KMS-11 (cell line): Measurements from ENCODE around the gene MYO7B.

Source experiments
- H2AFZ ChIP-seq: fragments of 200-600 bp; sonication (generic); 2 replicates; pipeline ENCODE4 v1.6.1; 2016; ENCODE audit warnings: antibody characterized with exemption, mixed run types, low read depth
- H3K27ac ChIP-seq: fragments of 200-600 bp; sonication (generic); 2 replicates; pipeline ENCODE4 v1.6.1; 2016; ENCODE audit warnings: mild to moderate bottlenecking, mixed run types
- H3K27me3 ChIP-seq: fragments of 200-600 bp; sonication (generic); 2 replicates; pipeline ENCODE4 v1.6.1; 2017; ENCODE audit warnings: mild to moderate bottlenecking, low read depth, mixed run types, moderate library complexity; ENCODE audit not compliant: insufficient read depth
- H3K36me3 ChIP-seq: fragments of 200-600 bp; sonication (generic); 2 replicates; pipeline ENCODE4 v1.6.1; 2017; ENCODE audit warnings: mild to moderate bottlenecking, mixed run types; ENCODE audit not compliant: insufficient read depth
- H3K4me1 ChIP-seq: fragments of 200-600 bp; sonication (generic); 2 replicates; pipeline ENCODE4 v1.6.1; 2016; ENCODE audit warnings: mild to moderate bottlenecking, low read depth, mixed run types; ENCODE audit not compliant: poor library complexity, severe bottlenecking
- H3K4me2 ChIP-seq: fragments of 200-600 bp; sonication (generic); 2 replicates; pipeline ENCODE4 v1.7.0; 2016; ENCODE audit warnings: mild to moderate bottlenecking, mixed run types
- H3K4me3 ChIP-seq: fragments of 200-600 bp; sonication (generic); IDR thresholded peaks from 2 replicates; pipeline ENCODE4 v1.6.1; 2017; ENCODE audit warnings: low read depth, low read length, mixed read lengths; ENCODE audit not compliant: insufficient read depth
- H3K79me2 ChIP-seq: fragments of 200-600 bp; sonication (generic); 2 replicates; pipeline ENCODE4 v1.6.1; 2016; ENCODE audit warnings: low read depth, mixed run types; ENCODE audit not compliant: insufficient read depth
- H3K9ac ChIP-seq: fragments of 200-600 bp; sonication (generic); 2 replicates; pipeline ENCODE4 v1.6.1; 2016; ENCODE audit warnings: mild to moderate bottlenecking, mixed run types
- H4K20me1 ChIP-seq: fragments of 200-600 bp; sonication (generic); 2 replicates; pipeline ENCODE4 v1.6.1; 2016; ENCODE audit warnings: mild to moderate bottlenecking, mixed run types; ENCODE audit not compliant: insufficient read depth
- CTCF ChIP-seq: fragments of 200-600 bp; sonication (generic); conservative IDR thresholded peaks from 2 replicates; pipeline ENCODE4 v1.6.1; 2017; ENCODE audit warnings: low read depth, mild to moderate bottlenecking, antibody characterized with exemption, low read length, moderate library complexity, mixed read lengths

The MYO7B gene

GRCh38 chr2:127685410-127686080, 150.1 kb downstream of the MYO7B start:
- no peaks in the 10 kb centered on the region for H3K27me3 ChIP-seq
- H3K4me3 ChIP-seq = no peak overlapping the region
- H3K9ac ChIP-seq = no peak overlapping the region
- H3K79me2 ChIP-seq = no peaks in the 10 kb centered on the region
- H3K4me2 ChIP-seq = no peak overlapping the region
- H2AFZ ChIP-seq = no peak overlapping the region
- no peak for TF ChIP-seq CTCF
- H3K4me1 ChIP-seq = no peaks in the 10 kb centered on the region
- no peaks in the 10 kb centered on the region for H4K20me1 ChIP-seq
- H3K27ac ChIP-seq = no peak overlapping the region
- no peaks in the 10 kb centered on the region for H3K36me3 ChIP-seq
